ENCODE results near the gene SLC5A10. TPM values are rescaled to one million over a fixed set of nuclear protein-coding genes. Genes with fewer than 3 reads are reported as not detected.
"Not testable (repeated sequence)": the region's sequence is repeated elsewhere in the genome, so short reads cannot be mapped to it uniquely, and the experiment has no call there.

The SLC5A10 gene
- total RNA-seq, 1 donor from 2014 or later = not detected

GRCh38 chr17:19017401-19017800 is 65.4 kb downstream of the SLC5A10 start:
- DNase-seq (ENCODE audit: low spot score) = no peak

DNA sequence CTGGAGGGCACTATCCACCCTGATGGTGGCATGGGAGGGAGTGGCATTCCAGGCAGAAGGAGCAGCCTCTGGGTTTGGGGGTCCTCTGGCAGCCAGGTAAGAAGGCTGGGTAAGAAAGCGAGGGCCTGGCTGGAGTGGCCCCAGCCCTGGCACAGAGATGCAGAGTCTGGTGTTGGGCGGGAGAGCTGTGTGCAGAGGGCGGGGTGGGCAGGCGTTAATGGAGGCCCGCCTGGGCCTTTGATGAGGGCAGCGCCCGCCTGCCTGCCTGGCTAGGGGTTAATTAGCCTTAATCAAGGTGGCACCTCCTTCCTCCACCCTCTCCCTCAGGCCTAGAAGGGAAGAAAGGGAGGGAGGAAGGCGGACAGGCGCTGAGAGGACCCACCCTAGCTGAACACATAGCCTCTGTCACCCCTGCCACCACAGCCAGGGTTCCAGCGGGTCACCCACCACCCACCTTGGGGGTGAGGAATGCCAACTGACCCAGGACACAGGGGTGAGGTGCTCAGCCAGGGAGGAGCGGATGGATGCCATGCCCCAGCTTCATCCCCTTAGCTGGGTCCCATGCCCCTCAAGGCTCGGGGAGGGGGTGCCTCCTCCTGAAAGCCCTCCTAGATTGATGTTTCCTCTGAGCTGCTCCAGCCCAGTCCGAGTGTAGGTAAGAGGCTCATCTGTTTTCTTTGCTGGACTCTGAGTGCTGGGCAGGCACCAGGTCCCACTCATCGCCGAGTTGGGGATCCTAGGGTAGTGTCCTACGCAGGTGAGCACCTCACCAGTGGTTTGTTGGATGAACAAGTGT is 66.0 kb downstream of the SLC5A10 start:
- no peak for DNase-seq (ENCODE audit: low spot score)

DNA sequence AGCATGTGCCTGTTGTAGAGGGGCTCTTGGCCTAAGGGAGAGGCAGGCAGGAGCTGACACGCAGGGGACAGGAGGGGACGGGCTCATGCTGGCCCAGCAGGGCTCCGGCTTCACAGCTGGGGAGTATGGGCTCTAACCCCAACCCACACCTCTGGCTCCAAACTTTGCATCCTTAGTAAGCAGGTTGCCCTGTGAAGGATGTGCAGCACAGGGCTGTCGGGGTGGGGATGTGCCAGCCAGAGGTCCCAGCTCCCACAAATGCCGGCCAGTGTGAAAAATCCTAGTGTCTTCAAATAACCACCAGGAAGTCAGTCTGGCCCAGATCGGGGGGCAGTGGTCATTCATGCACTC is 66.6 kb downstream of the SLC5A10 start:
- DNase-seq (ENCODE audit: low spot score) = no peak

DNA sequence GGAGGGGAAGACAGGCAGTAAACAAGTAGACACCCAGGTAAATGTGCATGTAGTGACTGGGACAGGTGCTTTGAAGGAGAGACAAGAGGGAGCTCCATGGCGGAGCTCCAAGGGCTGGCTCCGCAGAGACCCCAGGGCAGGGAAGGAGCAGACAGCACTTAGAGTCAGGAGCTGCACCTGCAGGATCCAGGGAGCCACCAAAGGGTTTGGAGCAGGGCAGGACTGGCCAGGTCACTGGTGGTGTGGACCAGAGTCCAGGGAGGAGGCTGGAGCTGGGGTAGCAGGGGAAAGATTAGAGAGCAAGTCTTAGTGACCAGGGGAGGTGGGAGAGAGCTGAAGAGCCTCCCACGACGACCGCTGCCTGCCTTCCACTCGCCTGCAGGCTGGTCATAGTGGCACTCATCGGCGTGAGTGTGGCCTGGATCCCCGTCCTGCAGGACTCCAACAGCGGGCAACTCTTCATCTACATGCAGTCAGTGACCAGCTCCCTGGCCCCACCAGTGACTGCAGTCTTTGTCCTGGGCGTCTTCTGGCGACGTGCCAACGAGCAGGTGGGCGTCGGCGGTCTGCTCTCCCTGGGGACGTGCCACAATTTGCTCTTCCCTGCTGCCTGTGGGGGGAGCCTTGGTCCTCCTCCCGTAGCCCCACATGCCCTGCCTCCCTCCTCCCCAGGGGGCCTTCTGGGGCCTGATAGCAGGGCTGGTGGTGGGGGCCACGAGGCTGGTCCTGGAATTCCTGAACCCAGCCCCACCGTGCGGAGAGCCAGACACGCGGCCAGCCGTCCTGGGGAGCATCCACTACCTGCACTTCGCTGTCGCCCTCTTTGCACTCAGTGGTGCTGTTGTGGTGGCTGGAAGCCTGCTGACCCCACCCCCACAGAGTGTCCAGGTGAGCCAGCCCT is 67.3 kb downstream of the SLC5A10 start:
- DNase-seq (ENCODE audit: low spot score) = no peak

GRCh38 chr17:19020016-19020415 is 68.1 kb downstream of the SLC5A10 start:
- DNase-seq (ENCODE audit: low spot score) = no peak

DNA sequence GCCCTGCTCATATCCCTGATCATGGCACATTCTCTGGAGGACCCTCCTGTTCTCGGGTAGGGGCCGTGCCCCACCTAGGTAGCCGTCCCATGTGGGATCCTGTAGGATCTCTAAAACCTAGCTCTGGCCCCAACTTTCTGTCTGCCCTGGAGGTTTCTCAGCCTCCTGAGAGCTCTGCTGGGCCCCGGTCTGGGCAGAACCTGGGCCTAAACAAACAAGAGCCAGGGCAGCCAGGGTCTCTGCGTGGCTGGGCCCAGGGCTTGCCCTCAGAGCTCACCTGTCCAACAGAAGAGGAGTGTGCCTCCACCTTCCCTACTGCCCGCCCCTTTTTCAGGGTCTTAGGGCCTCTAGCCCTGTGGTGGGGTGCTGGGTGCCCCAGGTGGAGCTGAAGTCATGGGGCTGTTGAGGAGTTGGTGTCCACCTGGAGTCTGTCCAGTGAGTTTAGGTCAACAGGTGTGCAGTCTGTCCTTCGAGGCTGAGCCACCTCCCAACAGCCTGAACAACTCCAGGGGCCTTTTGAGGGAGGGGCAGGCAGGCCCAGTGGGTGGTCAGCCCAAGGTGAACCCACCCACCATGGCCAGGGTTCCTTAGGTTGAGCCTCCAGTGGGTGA is 69.2 kb downstream of the SLC5A10 start:
- not testable (repeated sequence) for DNase-seq (ENCODE audit: low spot score)

- DNase-seq (ENCODE audit: low spot score) = no peak
Observed at GRCh38 chr17:19021622-19022083, 69.7 kb downstream of the SLC5A10 start.

DNA sequence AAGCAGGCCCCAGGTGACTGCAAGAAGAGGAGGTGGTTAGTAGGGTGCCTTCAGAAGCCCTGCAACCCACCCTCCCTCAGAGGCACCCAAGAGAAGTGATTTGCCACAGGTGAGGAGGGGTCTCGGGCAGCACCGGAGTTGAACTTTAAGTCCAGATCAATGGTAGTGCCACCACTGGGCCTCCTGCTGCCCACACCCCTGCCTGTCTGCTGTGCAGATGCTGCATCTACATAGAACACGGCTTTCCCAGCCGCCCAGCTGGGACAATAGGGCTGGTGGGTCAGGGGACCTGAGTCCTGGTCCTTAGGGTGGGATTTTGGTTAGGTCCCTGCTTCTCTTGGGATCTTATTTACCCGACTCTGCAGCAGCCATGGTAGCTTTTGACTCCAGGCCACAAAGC is 70.2 kb downstream of the SLC5A10 start:
- DNase-seq (ENCODE audit: low spot score) = no peak

GRCh38 chr17:19022747-19023146 is 70.8 kb downstream of the SLC5A10 start:
- DNase-seq (ENCODE audit: low spot score) = no peak

DNA sequence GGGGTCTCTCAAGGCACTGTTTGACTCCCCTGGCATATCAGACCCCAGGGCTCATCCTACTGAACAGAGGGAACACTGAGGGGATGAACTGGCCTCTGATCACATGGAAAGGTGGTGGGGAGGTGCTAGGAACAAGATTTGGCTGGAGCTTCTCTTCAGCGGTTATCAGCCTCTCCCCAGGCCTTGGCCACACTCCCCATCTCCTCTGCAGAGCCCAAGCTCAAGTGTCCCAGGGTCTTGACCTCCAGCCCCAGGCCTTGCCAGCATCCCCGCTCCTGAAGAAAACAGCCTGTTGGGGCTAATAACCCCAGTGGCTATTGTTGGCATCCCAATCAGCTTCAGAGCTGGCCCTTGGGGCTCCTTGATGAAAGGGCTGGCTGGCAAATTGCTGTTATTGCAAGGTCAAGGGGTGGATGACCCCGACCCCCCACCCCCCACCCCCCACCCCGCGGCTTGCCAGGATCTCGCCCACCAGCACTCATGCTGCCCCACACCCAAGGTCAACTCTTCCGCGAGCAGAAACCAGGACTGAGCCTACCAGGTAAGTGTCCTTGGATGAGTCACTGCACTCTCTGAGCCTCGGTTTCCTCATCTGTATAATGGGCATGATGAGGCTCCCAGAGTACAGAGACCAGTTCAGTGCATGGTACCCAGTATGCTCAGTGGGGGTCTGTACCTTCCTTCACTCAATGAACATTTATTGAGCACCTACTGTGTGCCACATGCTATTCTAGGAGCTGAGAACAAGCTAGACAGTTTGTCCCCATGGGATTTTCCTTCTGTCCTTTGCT is 71.4 kb downstream of the SLC5A10 start:
- no peak for DNase-seq (ENCODE audit: low spot score)

DNA sequence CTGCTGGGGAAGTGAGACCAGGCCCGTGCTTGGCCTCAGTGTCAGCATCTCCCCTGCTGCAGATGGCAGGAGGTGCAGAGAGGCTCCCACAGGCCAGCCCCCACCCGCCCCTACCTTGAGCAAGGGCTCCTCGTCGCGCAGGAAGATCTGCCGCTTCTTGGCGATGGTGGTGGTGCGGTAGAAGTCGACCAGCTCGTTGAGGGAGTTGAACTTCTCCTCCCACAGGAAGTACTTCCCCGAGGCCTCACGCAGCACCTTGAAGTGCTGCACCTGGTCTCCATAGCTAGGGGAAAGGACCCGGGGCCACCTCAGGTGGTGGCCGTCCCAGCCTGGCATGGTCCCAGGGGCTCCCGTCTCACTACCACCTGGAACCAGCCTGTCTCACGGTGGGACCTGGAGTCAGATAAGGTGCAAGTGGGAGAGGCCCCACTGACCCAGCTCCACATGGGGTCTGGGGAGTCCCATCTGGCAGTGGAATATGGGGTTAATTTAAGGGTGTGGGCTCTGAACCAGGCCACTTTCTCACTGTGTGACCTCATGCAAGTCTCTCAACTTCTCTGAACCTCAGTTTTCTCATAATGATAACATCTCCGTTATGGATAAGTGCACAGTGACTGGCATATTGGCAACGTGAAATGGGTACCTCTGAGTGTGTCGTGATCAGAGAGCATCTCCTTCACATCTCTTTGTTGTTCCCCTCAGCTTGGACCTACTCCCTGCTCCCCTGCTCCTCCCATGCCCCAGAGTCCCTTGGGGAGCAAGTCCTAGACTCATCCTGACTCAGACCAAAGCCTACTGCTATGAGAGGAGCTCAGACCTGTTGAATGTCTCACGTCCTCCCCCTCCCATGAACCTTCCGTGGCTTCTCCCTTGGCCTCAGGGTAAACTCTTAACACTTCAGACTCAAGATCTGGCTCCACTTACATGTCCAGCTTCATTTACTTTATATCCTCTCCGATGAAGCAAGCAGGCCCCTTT is 72.4 kb downstream of the SLC5A10 start:
- no peak for DNase-seq (ENCODE audit: low spot score)

DNA sequence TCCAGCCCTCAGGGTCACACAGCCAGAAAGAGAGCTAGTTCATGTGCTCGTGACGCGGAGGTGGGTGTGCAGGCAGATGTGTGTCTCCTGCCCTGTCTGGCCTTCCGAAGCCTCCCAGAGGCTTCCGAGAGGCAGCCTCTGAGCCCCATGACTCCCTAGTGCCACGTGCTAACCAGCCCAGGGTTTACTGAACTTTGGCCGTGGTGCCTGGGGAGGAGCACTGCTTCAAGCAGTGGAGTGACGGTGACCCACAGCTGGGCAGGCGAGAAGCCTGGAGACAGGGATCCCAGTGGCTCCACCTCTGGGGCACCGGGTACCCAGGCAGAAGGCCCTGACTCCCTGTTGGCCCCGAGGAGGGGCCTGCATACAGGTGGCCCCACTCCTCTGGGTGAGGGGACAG is 76.7 kb downstream of the SLC5A10 start:
- DNase-seq (ENCODE audit: low spot score) = not testable (repeated sequence)

GRCh38 chr17:19029740-19030139 is 77.8 kb downstream of the SLC5A10 start:
- DNase-seq (ENCODE audit: low spot score) = not testable (repeated sequence)

DNA sequence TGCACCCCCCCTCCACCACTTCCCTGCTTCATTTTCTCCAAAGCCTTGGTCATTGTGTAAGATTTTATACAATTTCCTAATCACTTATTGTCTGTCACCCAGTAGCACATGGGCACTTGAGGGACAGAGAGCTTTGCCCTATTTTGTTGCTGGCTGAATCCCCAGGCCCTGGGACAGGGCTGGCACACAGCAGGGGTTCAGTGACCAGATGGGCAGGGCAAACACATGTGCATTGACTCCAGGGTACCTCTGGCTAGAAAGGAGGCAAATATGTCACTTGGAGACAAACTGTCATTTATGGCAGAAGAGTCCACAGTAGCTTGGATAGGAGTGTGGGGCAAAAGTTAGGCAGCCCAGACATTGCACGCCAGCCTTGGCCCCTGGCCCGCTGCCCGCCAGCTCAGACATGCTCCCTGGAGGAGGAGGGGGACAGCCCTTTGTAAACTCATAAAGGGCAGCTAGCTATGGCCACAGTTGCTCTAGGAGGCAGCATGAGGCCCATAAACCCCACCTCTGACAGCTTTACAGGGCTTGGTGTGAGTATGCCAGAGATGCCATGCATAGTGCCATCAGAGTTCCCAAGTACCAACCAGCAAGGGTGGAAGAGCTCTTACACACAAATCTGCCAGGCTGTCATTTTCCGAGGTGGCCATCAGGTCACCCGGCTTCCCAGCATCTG is 78.9 kb downstream of the SLC5A10 start:
- not testable (repeated sequence) for DNase-seq (ENCODE audit: low spot score)

DNA sequence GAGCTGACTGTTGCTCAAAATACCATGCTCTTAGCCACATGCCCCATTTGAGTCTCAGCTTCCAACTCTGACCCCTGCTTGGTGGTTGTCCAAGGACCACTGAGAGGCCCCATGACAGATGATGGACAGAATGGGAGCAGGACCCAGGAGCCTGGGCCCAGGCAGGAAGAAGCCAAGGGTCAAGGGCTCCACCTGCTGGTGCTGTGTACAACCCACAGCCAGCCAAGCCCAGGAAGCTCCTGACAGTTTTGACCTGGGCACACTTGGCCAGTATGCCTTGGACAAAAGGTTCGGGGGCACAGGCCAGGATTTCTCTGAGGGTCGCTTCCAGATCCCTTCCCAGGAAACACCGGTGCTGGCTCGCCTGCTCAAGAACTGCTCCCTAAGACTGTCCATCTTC is 79.8 kb downstream of the SLC5A10 start:
- DNase-seq (ENCODE audit: low spot score) = peak; percentile 90

DNA sequence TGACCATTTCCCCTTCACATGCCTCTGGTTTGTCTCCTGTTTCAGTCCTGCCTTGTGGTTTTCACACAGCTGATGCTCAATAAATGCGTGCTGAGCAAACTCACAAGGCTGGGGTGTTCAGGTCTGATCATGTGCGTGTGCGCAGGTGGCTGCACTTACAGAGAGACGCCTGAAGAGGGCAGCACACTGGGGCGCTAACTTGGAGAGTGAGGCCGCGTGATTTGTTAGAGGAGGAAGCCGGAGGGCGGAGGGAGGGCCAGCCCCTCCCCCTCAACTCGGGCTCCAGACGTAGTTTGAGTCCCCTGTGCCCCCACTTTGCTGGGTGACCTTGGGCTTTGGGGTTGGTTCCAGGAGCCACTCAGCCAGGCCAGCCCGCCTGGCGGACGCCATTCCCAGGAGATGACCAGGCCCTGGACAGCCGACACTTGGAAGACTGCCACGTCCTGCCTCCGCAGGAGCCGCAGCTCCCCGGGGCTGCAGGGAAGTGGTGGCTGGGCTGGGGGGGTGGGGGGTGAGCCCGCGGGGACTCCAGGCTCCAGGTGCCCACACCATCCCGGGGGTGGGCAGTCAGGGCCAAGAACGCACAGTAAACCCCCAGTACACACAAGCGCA is 80.5 kb downstream of the SLC5A10 start:
- DNase-seq (ENCODE audit: low spot score) = not testable (repeated sequence)

DNA sequence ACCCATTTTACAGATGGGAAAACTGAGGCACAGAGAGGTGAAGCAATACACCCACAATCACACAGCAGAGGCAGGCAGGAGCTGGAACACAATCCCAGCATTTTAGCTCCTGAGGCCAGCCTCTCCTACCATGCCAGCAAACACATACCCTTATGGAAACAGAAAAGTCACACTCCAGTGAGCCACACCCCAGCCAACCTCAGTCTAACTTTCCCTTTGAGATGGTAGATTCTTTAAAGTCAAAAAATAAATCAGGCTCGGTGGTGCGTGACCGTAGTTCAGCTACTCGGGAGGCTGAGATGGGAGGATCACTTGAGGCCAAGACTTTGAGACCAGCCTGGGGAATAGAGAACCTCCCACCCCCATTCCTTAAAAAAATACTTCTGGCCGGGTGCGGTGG is 84.2 kb downstream of the SLC5A10 start:
- DNase-seq (ENCODE audit: low spot score) = not testable (repeated sequence)

GRCh38 chr17:19037547-19037946 is 85.6 kb downstream of the SLC5A10 start:
- DNase-seq (ENCODE audit: low spot score) = not testable (repeated sequence)

- DNase-seq (ENCODE audit: low spot score) = not testable (repeated sequence)
Observed at GRCh38 chr17:19038007-19038406, 86.0 kb downstream of the SLC5A10 start.
